Neural cell (in vitro differentiated cells): ENCODE data around the gene TBC1D23. TPM values are rescaled to one million over a fixed set of nuclear protein-coding genes. Genes with fewer than 3 reads are reported as not detected.
"Not testable (repeated sequence)": the region's sequence is repeated elsewhere in the genome, so short reads cannot be mapped to it uniquely, and the experiment has no call there.

Experiments
- H2AFZ ChIP-seq: fragments of 200-600, 300-800 bp; sonication (generic), shearing (Covaris generic); 2 replicates; pipeline ENCODE4 v1.6.0; 2014; ENCODE audit warnings: low read depth, mild to moderate bottlenecking, antibody characterized with exemption, low read length, moderate library complexity
- H3F3A ChIP-seq: fragments of 200-600 bp; shearing (Covaris generic); 2 replicates; pipeline ENCODE4 v1.6.1; 2016; ENCODE audit warnings: mild to moderate bottlenecking, moderate library complexity, mixed read lengths, antibody characterized with exemption, low read length; ENCODE audit not compliant: insufficient read depth, poor library complexity, severe bottlenecking
- H3K27ac ChIP-seq: fragments of 200-600, 300-800 bp; sonication (generic), shearing (Covaris generic); 2 replicates; pipeline ENCODE4 v1.5.1; 2014; ENCODE audit warnings: mild to moderate bottlenecking, low read length, moderate library complexity
- H3K27me3 ChIP-seq: fragments of 300-800, 200-600 bp; sonication (generic), shearing (Covaris generic); 2 replicates; pipeline ENCODE4 v1.6.0; 2014; ENCODE audit warnings: mild to moderate bottlenecking, low read depth, low read length, moderate library complexity; ENCODE audit not compliant: insufficient read depth
- H3K36me3 ChIP-seq: fragments of 300-800, 200-600 bp; sonication (generic), shearing (Covaris generic); 2 replicates; pipeline ENCODE4 v1.5.1; 2014; ENCODE audit warnings: mild to moderate bottlenecking, antibody characterized with exemption, low read length, moderate library complexity; ENCODE audit not compliant: insufficient read depth
- H3K4me2 ChIP-seq: fragments of 300-800, 200-600 bp; sonication (generic), shearing (Covaris generic); 2 replicates; pipeline ENCODE4 v1.6.0; 2014; ENCODE audit warnings: mild to moderate bottlenecking, low read length
- H3K4me3 ChIP-seq: fragments of 300-800, 200-600 bp; sonication (generic), shearing (Covaris generic); 2 replicates; pipeline ENCODE4 v1.5.1; 2014; ENCODE audit warnings: mild to moderate bottlenecking, low read length, moderate library complexity
- H3K79me2 ChIP-seq: fragments of 200-600 bp; shearing (Covaris generic); replicated peaks from 2 replicates; pipeline ENCODE4 v1.6.0; 2014; ENCODE audit warnings: mild to moderate bottlenecking, low read length, moderate library complexity; ENCODE audit not compliant: insufficient read depth
- H3K9ac ChIP-seq: fragments of 300-800, 200-600 bp; sonication (generic), shearing (Covaris generic); 2 replicates; pipeline ENCODE4 v1.6.1; 2016; ENCODE audit warnings: mild to moderate bottlenecking, low read length, mixed read lengths
- H3K9me2 ChIP-seq: fragments of 200-600 bp; shearing (Covaris generic); 2 replicates; pipeline ENCODE4 v1.6.1; 2016; ENCODE audit warnings: mild to moderate bottlenecking, low read length, mixed read lengths; ENCODE audit not compliant: insufficient read depth
- H3K9me3 ChIP-seq: fragments of 200-600, 300-800 bp; sonication (generic), shearing (Covaris generic); 2 replicates; pipeline ENCODE4 v1.6.1; 2016; ENCODE audit warnings: mild to moderate bottlenecking, mixed run types, low read length, moderate library complexity, mixed read lengths
- H4K20me1 ChIP-seq: fragments of 200-600 bp; shearing (Covaris generic); 2 replicates; pipeline ENCODE4 v1.6.1; 2016; ENCODE audit warnings: mild to moderate bottlenecking, mixed run types; ENCODE audit not compliant: insufficient read depth
- EP300 ChIP-seq: fragments of 450-650 bp; conservative IDR thresholded peaks from 2 replicates; pipeline ENCODE4 v1.6.1; 2014; ENCODE audit warnings: antibody characterized with exemption, mild to moderate bottlenecking, moderate library complexity; ENCODE audit not compliant: poor library complexity, severe bottlenecking
- EZH2 ChIP-seq: fragments of 200-600, 300-800 bp; shearing (Covaris generic), sonication (generic); IDR thresholded peaks from 2 replicates; pipeline ENCODE4 v1.6.1; 2014; ENCODE audit warnings: antibody characterized with exemption, low read length, borderline replicate concordance, mild to moderate bottlenecking; ENCODE audit not compliant: insufficient read depth, poor library complexity, severe bottlenecking
- MXI1 ChIP-seq: fragments of 450-650 bp; conservative IDR thresholded peaks from 2 replicates; pipeline ENCODE4 v1.6.1; 2014; ENCODE audit warnings: antibody characterized with exemption, mild to moderate bottlenecking; ENCODE audit not compliant: poor library complexity, severe bottlenecking
- POLR2AphosphoS5 ChIP-seq: IDR thresholded peaks from 2 replicates; pipeline ENCODE4 v1.6.1; 2012
- RAD21 ChIP-seq: fragments of 450-650 bp; conservative IDR thresholded peaks from 2 replicates; pipeline ENCODE4 v1.6.1; 2014; ENCODE audit warnings: antibody characterized with exemption, mild to moderate bottlenecking, moderate library complexity
- SMC3 ChIP-seq: fragments of 450-650 bp; conservative IDR thresholded peaks from 2 replicates; pipeline ENCODE4 v1.6.1; 2014; ENCODE audit warnings: antibody characterized with exemption, mild to moderate bottlenecking, moderate library complexity; ENCODE audit not compliant: poor library complexity
- TAF1 ChIP-seq: IDR thresholded peaks from 2 replicates; pipeline ENCODE4 v1.6.1; 2012; ENCODE audit warnings: low read depth
- polyA plus RNA-seq: library from polyadenylated mRNA; depleted of rRNA; stranded (reverse); fragments of >200 nt; gene quantifications from 2 replicates; pipeline ENCODE4 v1.2.3, GENCODE V29; 2014
- TF ChIP-seq, protein P1 (sequence below): IDR thresholded peaks from 2 replicates; pipeline ENCODE4 v1.6.1; 2012; ENCODE audit warnings: borderline replicate concordance
- TF ChIP-seq, protein P2 (sequence below): fragments of 450-650 bp; IDR thresholded peaks from 2 replicates; pipeline ENCODE4 v1.5.1; 2014; ENCODE audit warnings: antibody characterized with exemption, mild to moderate bottlenecking, moderate library complexity; ENCODE audit not compliant: poor library complexity, severe bottlenecking

TBC1D23 gene
- polyA plus RNA-seq, 1 donor from 2014 or later: 51.3 TPM

GRCh38 chr3:100238599-100238998, 22.2 kb upstream of the TBC1D23 start:
- Histone ChIP-seq H3K9me3 (no peaks in the 10 kb centered on the region), H2AFZ (no peak overlapping the region), H4K20me1 (no peaks in the 10 kb centered on the region), H3K4me3 (no peak overlapping the region), H3K9ac (no peak overlapping the region), H3K36me3 (no peaks in the 10 kb centered on the region), H3K4me2 (no peak overlapping the region), H3K9me2 (no peaks in the 10 kb centered on the region), H3K79me2 (no peaks in the 10 kb centered on the region), H3K27me3 (no peaks in the 10 kb centered on the region), H3F3A (no peaks in the 10 kb centered on the region), H3K27ac (no peak overlapping the region)
- TF ChIP-seq TAF1: no peak
- TF ChIP-seq, protein P1, sequence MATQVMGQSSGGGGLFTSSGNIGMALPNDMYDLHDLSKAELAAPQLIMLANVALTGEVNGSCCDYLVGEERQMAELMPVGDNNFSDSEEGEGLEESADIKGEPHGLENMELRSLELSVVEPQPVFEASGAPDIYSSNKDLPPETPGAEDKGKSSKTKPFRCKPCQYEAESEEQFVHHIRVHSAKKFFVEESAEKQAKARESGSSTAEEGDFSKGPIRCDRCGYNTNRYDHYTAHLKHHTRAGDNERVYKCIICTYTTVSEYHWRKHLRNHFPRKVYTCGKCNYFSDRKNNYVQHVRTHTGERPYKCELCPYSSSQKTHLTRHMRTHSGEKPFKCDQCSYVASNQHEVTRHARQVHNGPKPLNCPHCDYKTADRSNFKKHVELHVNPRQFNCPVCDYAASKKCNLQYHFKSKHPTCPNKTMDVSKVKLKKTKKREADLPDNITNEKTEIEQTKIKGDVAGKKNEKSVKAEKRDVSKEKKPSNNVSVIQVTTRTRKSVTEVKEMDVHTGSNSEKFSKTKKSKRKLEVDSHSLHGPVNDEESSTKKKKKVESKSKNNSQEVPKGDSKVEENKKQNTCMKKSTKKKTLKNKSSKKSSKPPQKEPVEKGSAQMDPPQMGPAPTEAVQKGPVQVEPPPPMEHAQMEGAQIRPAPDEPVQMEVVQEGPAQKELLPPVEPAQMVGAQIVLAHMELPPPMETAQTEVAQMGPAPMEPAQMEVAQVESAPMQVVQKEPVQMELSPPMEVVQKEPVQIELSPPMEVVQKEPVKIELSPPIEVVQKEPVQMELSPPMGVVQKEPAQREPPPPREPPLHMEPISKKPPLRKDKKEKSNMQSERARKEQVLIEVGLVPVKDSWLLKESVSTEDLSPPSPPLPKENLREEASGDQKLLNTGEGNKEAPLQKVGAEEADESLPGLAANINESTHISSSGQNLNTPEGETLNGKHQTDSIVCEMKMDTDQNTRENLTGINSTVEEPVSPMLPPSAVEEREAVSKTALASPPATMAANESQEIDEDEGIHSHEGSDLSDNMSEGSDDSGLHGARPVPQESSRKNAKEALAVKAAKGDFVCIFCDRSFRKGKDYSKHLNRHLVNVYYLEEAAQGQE: no peak
- no peak for TF ChIP-seq MXI1
- no peak for TF ChIP-seq EZH2
- no peak for TF ChIP-seq SMC3

DNA sequence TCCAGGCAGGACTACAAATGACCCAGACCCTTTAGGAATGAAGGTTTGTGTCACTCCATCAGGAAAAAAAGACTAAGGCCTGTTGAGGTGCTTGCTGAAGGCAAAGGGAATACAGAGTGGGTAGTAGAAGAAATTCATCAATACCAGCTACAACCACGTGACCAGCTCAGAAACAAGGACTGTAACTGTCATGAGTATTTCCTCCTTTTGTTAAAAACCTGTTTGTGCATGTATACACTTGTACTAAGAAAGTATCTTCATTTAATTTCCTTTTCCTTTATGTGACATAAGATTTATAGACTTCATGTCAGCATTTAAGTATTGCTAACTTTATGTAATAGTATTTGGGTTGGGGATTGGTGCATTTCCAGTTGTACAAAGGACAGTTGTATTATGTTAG, 18.3 kb upstream of the TBC1D23 start:
- not testable (repeated sequence) for H2AFZ ChIP-seq, H3K9me2 ChIP-seq, H3K36me3 ChIP-seq, H3K4me3 ChIP-seq, H3K4me2 ChIP-seq, H3K9me3 ChIP-seq, H3F3A ChIP-seq, H4K20me1 ChIP-seq, H3K9ac ChIP-seq, H3K79me2 ChIP-seq, H3K27ac ChIP-seq, H3K27me3 ChIP-seq

- no peak overlapping the region for H3K9ac ChIP-seq
- no peaks in the 10 kb centered on the region for H3K9me3 ChIP-seq
- no peak overlapping the region for H3K27ac ChIP-seq
- H3K9me2 ChIP-seq: no peaks in the 10 kb centered on the region
- TF ChIP-seq EZH2 (no peak), SMC3 (no peak), RAD21 (no peak), POLR2AphosphoS5 (no peak), EP300 (no peak), TAF1 (no peak), MXI1 (no peak)
- TF ChIP-seq, protein P1: no peak
- TF ChIP-seq, protein P2, sequence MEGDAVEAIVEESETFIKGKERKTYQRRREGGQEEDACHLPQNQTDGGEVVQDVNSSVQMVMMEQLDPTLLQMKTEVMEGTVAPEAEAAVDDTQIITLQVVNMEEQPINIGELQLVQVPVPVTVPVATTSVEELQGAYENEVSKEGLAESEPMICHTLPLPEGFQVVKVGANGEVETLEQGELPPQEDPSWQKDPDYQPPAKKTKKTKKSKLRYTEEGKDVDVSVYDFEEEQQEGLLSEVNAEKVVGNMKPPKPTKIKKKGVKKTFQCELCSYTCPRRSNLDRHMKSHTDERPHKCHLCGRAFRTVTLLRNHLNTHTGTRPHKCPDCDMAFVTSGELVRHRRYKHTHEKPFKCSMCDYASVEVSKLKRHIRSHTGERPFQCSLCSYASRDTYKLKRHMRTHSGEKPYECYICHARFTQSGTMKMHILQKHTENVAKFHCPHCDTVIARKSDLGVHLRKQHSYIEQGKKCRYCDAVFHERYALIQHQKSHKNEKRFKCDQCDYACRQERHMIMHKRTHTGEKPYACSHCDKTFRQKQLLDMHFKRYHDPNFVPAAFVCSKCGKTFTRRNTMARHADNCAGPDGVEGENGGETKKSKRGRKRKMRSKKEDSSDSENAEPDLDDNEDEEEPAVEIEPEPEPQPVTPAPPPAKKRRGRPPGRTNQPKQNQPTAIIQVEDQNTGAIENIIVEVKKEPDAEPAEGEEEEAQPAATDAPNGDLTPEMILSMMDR: no peak
- H3K4me2 ChIP-seq: no peak overlapping the region
- H2AFZ ChIP-seq: no peak overlapping the region
- no peak overlapping the region for H3K4me3 ChIP-seq
- H4K20me1 ChIP-seq: no peaks in the 10 kb centered on the region
- no peaks in the 10 kb centered on the region for H3F3A ChIP-seq
- H3K36me3 ChIP-seq: no peaks in the 10 kb centered on the region
- no peaks in the 10 kb centered on the region for H3K79me2 ChIP-seq
- H3K27me3 ChIP-seq: no peaks in the 10 kb centered on the region
Observed at GRCh38 chr3:100244264-100244663, 16.5 kb upstream of the TBC1D23 start.
